GM18909 (cell line): ENCODE measurements around the gene TRIM54.
A peak's percentile ranks its signal among the peaks of the same experiment; 100 is the strongest.
"Not testable (repeated sequence)": the region's sequence is repeated elsewhere in the genome, so short reads cannot be mapped to it uniquely, and the experiment has no call there.

Experiments
- ATAC-seq: cut with Tn5 transposase; IDR thresholded peaks from one replicate; pipeline ENCODE4 v1.9.1; 2021; ENCODE audit warnings: mild to moderate bottlenecking; ENCODE audit not compliant: unreplicated experiment, poor library complexity

The TRIM54 gene

DNA sequence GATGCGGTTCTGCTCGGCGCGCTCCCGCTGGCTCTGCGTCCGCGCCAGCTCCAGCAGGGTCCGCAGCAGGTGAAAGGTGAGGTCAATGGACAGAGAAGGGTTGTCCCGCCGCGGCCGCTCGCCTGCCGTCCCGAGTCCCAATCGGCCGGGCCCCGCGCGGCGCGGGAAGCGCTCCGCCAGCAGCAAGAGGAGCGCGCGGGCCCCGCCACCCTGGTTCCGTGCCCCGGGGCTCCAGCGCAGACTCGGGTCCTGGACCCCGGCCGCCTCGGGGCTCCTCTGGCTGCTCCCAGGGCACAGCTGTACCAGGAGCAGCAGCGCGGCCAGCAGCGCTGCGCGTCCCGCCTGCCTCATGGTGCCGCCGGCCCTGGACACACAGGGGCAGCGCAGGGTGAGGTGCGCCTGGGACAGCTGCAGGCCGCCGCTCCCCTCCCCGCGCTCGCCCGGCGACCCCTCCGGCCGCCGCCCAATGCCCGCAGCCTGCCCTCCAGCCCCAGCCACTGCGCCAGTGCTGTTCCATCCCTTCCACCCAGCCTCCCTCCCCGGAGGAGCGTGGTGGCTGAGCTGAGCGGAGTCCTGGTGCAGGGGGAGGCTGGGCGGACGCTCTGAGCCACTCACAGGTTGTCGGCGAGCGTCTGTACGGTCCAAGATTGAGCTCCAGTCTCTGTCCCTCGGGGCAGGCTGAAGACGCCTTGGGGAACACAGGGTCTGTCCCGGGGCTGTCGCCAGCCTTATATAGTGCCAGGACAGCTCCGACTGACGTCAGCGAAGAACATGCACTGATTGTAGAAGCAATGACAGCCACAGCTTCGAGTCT lies 25.5 kb downstream of the TRIM54 start:
- no peak for ATAC-seq

- ATAC-seq, result no peak
Observed at GRCh38 chr2:27308359-27308881, 26.2 kb downstream of the TRIM54 start, which contains the start of gene UCN. Gene UCN, minus strand, starts transcription at chr2:27308445. Its CDS starts 550 bp downstream, at chr2:27307895.

DNA sequence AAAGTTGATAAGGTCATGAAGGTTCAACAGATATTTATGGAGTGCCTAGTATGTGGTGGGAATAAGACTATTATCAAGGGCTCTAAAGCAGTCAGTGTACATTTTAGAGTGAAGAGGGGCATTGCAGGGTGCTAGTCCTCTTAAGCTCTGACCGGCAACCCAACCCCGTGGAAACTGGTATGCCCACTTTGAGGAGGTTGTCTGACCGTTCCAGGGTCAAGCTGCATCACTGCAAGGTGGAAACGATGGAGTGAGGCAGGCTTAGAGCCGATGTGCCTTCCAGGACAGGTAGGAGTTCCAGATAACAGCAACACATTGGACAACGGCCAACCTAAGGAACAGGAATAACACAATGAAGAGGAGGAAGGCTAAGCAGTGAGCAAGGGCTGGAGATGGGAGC lies 27.4 kb downstream of the TRIM54 start:
- no peak for ATAC-seq

DNA sequence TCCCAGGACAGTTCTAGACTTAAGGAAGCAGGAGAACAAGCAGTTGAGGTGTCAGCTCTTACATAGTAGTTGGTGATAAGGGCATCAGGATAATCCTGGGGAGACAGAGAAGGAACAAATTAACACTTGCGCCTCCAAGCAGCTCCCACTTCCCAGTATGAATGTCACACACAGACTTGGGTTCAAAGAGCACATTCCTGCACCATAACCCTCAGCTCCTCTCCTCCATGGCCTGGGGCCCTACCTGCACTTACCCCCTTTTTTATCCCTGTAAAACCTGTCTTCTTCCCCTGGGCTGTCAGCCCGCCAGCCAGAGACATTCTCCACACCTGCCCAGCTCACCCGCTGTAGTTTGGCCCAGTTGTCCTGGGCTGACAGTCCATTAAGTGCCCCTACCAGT lies 29.9 kb downstream of the TRIM54 start:
- no peak for ATAC-seq

GRCh38 chr2:27313882-27314645 lies 31.8 kb downstream of the TRIM54 start:
- ATAC-seq, result no peak

- ATAC-seq, result no peak
Observed at GRCh38 chr2:27314709-27315108, 32.5 kb downstream of the TRIM54 start.

DNA sequence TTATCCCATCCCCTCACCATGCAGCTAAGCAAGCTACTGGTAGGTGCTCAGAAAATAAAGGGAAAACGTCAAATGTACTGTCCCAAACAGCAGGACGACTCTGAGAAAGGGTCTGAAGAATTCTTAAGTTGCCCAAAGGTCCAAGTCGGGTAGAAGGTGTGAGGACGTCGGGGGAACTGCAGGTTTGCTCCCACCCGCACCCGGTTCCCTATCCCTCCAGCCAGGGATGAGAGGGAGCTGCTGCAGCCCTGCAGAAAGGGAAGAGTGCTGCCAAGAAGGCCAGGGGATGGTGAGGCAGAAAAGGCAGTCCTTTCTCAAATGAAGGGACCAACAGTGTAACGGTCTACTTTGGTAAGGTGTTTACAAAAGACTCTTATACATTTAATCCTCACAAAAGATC lies 32.9 kb downstream of the TRIM54 start:
- no peak for ATAC-seq

DNA sequence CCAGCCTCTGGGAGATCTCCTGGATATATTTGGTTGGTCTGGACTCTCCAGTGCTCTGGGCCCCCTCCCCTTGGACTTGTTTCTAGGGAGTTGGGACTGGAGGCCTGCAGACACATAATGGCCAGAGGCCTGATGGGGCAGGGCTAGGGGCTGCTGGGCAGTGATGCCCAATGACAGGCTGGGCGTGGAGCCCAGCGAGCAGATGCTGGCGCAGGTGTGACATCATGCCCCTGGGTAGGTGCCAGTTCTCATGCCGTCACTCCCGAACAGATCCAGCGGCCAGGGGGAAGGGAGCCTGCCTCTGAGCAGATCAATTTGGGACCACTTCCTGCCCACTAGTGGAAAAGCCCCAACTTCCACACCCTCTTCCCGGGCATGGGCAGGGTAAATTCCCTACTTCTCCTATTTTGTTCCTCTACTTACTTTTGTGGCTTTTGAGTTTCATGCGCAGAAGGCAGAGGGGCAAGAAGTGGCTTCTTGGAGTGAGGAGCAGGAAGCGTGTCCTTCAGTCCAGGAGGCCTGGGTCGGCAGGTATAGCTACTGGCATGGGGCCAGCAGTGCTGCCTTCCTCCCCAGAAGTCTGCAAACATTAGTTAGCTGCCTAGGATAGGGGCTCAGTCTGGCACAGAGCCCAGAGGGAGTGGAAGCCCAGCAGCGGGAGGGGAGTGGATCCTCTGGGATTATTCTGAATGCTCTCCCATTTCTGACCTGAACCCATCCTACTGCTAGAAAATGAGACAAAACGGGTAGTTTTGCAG lies 34.6 kb downstream of the TRIM54 start:
- no peak for ATAC-seq

GRCh38 chr2:27319839-27320238 lies 37.6 kb downstream of the TRIM54 start:
- ATAC-seq, result not testable (repeated sequence)

DNA sequence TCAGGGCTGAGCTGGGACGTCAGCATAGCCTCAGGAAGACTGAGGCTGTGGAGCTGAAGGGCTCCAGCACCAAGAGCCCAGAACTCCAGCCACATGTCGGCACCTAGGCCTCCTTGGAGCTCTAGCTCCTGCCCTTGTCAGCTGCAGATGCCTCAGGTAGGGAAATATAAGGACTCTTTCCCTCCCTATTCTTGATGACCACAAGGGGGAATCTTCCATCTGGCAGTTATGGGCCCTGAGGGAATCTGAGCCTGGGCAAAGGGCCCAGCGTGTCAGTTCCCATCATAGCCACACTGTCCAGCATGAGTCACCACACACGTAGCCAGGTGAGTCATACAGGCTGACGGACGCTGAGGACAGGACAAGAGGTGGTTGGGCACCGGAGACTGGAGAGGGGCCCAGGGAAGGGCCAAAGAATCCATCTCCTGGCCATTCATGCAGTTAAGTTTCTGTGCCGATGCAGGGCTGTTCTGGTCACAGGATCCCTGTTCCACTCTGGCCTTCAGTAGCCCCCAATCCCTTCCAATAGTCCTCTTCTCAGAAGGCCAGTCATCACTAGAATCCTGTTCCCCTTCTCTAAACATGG lies 38.8 kb downstream of the TRIM54 start:
- ATAC-seq, result no peak

GRCh38 chr2:27322301-27322765 lies 40.1 kb downstream of the TRIM54 start:
- no peak for ATAC-seq

- peak; percentile 88 for ATAC-seq
Observed at GRCh38 chr2:27322766-27323595, 40.8 kb downstream of the TRIM54 start, which contains the start of gene MPV17. Gene MPV17, minus strand, starts transcription at chr2:27323097. Its CDS starts 580 bp downstream, at chr2:27322517.

DNA sequence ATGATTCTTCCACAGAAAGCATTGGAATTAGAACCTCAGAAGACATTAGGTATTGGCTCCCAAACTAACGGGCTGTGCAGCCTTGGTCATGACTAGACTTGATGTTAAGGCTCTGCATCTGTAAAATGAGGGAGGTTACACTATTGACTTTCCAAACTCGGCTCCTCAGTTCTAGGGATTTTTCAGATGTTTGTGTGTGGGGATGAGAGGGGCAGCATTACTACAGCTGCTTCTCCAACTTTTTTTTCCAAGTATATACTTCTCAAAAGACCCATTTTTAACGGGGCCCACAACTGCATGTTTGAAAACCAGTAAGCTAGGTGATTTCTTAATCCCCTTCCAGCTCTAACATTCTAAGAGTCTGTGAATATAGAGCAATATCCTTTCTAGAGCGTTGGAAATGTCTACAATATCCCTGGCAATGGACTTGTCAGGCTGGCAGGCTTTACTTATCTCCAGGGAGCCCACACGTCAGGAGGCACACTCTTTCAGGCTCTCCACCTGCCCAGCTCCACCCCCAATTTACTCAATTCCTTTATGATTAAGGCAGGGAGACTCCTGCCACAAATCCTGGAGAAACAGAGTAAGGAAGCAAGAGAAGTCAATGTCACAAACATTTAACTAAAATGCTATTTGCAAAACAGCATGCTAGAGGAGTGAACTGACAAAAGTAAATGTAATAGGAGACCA lies 41.5 kb downstream of the TRIM54 start:
- no peak for ATAC-seq

GRCh38 chr2:27324720-27325119 lies 42.5 kb downstream of the TRIM54 start:
- no peak for ATAC-seq

GRCh38 chr2:27335311-27335710 lies 53.1 kb downstream of the TRIM54 start:
- no peak for ATAC-seq

GRCh38 chr2:27336173-27336572 lies 53.9 kb downstream of the TRIM54 start:
- ATAC-seq, result no peak

GRCh38 chr2:27347641-27348040 lies 65.4 kb downstream of the TRIM54 start:
- no peak for ATAC-seq

- no peak for ATAC-seq
Observed at GRCh38 chr2:27350106-27350693, 68.0 kb downstream of the TRIM54 start.
